AG04450 (cell line): Measurements from ENCODE around the gene EXT2. TPM values are rescaled to one million over a fixed set of nuclear protein-coding genes. Genes with fewer than 3 reads are reported as not detected.
A peak's percentile ranks its signal among the peaks of the same experiment; 100 is the strongest.

Source experiments
- CTCF ChIA-PET: fragments of 300-600, 350-600 bp; formaldehyde crosslinking; extraction: SDS; loops from one replicate; lab custom pipeline; 2022; ENCODE audit warnings: antibody characterized with exemption, inconsistent platforms; lab: Charles Lee
- POLR2A ChIA-PET: fragments of 350-600 bp; formaldehyde crosslinking; extraction: SDS; loops from one replicate; lab custom pipeline; 2021; ENCODE audit warnings: antibody characterized with exemption, inconsistent platforms; lab: Yijun Ruan, JAX
- DNase-seq: peaks from one replicate; pipeline ENCODE4 v3.0.0-alpha.2; 2011; ENCODE audit warnings: low read depth, low spot score
- H3K27ac ChIP-seq: one replicate; pipeline ENCODE4 v1.5.1; 2012; ENCODE audit warnings: low read depth, low read length, control low read depth
- H3K27me3 ChIP-seq: one replicate; pipeline ENCODE4 v1.6.0; 2012; ENCODE audit warnings: low read length; ENCODE audit not compliant: control insufficient read depth, insufficient read depth
- H3K4me3 ChIP-seq: 2 replicates; pipeline ENCODE4 v1.5.1; 2011; ENCODE audit warnings: mild to moderate bottlenecking, low read depth, low read length, control low read depth
- H3K9me3 ChIP-seq: 2 replicates; pipeline ENCODE4 v1.5.1; 2012; ENCODE audit warnings: low read length; ENCODE audit not compliant: control insufficient read depth, insufficient read depth
- CTCF ChIP-seq: IDR thresholded peaks from 2 replicates; pipeline ENCODE4 v1.5.1; 2011; ENCODE audit warnings: low read depth, low read length, control low read depth, inconsistent platforms
- polyA plus RNA-seq: library from polyadenylated mRNA; depleted of rRNA; stranded (reverse); fragments of >200 nt; gene quantifications from 2 replicates; pipeline ENCODE4 v1.2.3, GENCODE V29; 2011

EXT2 gene
- polyA plus RNA-seq, 1 experiment, result 138 TPM

- Histone ChIP-seq H3K27ac (no peak overlapping the region), H3K4me3 (no peak overlapping the region), H3K27me3 (no peaks in the 10 kb centered on the region), H3K9me3 (no peaks in the 10 kb centered on the region; the same call in 1 of the 2 replicates)
- no peak for DNase-seq
- ChIA-PET POLR2A (no interaction called here), CTCF (interaction anchor here (1.0 kb wide), 1 partner anchor 12 kb away, joined by 4 read pairs; no protein-coding TSS in a partner anchor)
- TF ChIP-seq CTCF, result no peak
These were observed 2.3 kb downstream of the EXT2 start for GRCh38 chr11:44097821-44098220.

- Histone ChIP-seq H3K9me3 (no peaks in the 10 kb centered on the region; the same call in 1 of the 2 replicates), H3K27ac (no peak overlapping the region), H3K4me3 (no peak overlapping the region), H3K27me3 (no peaks in the 10 kb centered on the region)
- no peak for DNase-seq
- TF ChIP-seq CTCF, result no peak
- POLR2A ChIA-PET, result no interaction called here
- CTCF ChIA-PET, result interaction anchor here (1.8 kb wide), 1 partner anchor 9 kb away, joined by 11 read pairs; no protein-coding TSS in a partner anchor
These were observed 5.6 kb downstream of the EXT2 start for GRCh38 chr11:44101098-44101497.

GRCh38 chr11:44104481-44105294 lies 9.2 kb downstream of the EXT2 start:
- TF ChIP-seq CTCF, result no peak; the same call in 1 of the 2 replicates
- H3K4me3 ChIP-seq, result no peak overlapping the region
- ChIA-PET POLR2A (interaction anchor here (0.6 kb wide), 1 partner anchor 192 kb away, joined by 3 read pairs; no protein-coding TSS in a partner anchor), CTCF (interaction anchor here (0.6 to 6.2 kb wide), 10 partner anchors 10 to 453 kb away, joined by 3 to 112 read pairs (median 4); partner anchors contain the start of gene EXT2)
- no peak for DNase-seq
- no peaks in the 10 kb centered on the region for H3K27me3 ChIP-seq
- no peaks in the 10 kb centered on the region for H3K9me3 ChIP-seq
- no peak overlapping the region for H3K27ac ChIP-seq

- no peak for DNase-seq
- H3K9me3 ChIP-seq, result no peaks in the 10 kb centered on the region
- H3K27ac ChIP-seq, result no peak overlapping the region
- no peak for TF ChIP-seq CTCF
- POLR2A ChIA-PET, result no interaction called here
- H3K27me3 ChIP-seq, result no peaks in the 10 kb centered on the region
- CTCF ChIA-PET, result interaction anchor here (6.2 kb wide), 1 partner anchor 14 kb away, joined by 112 read pairs; the partner anchor contains the start of gene EXT2
- no peak overlapping the region for H3K4me3 ChIP-seq
These were observed 12.8 kb downstream of the EXT2 start for GRCh38 chr11:44108260-44108659.

GRCh38 chr11:44110231-44110679 lies 14.8 kb downstream of the EXT2 start:
- ChIA-PET CTCF (interaction anchor here (0.6 to 2.5 kb wide), 29 partner anchors 9 to 502 kb away, joined by 3 to 20 read pairs (median 3); partner anchors contain the start of gene EXT2), POLR2A (no interaction called here)
- Histone ChIP-seq H3K9me3 (no peaks in the 10 kb centered on the region), H3K27me3 (no peaks in the 10 kb centered on the region), H3K4me3 (no peak overlapping the region), H3K27ac (no peak overlapping the region)
- no peak for DNase-seq
- peak; percentile 89 for TF ChIP-seq CTCF
